Neural cell (in vitro differentiated cells): ENCODE measurements around the gene EFTUD2. TPM values are rescaled to one million over a fixed set of nuclear protein-coding genes. Genes with fewer than 3 reads are reported as not detected.

ENCODE experiments used
- H2AFZ ChIP-seq: fragments of 200-600, 300-800 bp; sonication (generic), shearing (Covaris generic); 2 replicates; pipeline ENCODE4 v1.6.0; 2014; ENCODE audit warnings: low read depth, mild to moderate bottlenecking, antibody characterized with exemption, low read length, moderate library complexity
- H3F3A ChIP-seq: fragments of 200-600 bp; shearing (Covaris generic); 2 replicates; pipeline ENCODE4 v1.6.1; 2016; ENCODE audit warnings: mild to moderate bottlenecking, moderate library complexity, mixed read lengths, antibody characterized with exemption, low read length; ENCODE audit not compliant: insufficient read depth, poor library complexity, severe bottlenecking
- H3K27ac ChIP-seq: fragments of 200-600, 300-800 bp; sonication (generic), shearing (Covaris generic); 2 replicates; pipeline ENCODE4 v1.5.1; 2014; ENCODE audit warnings: mild to moderate bottlenecking, low read length, moderate library complexity
- H3K27me3 ChIP-seq: fragments of 300-800, 200-600 bp; sonication (generic), shearing (Covaris generic); 2 replicates; pipeline ENCODE4 v1.6.0; 2014; ENCODE audit warnings: mild to moderate bottlenecking, low read depth, low read length, moderate library complexity; ENCODE audit not compliant: insufficient read depth
- H3K36me3 ChIP-seq: fragments of 300-800, 200-600 bp; sonication (generic), shearing (Covaris generic); 2 replicates; pipeline ENCODE4 v1.5.1; 2014; ENCODE audit warnings: mild to moderate bottlenecking, antibody characterized with exemption, low read length, moderate library complexity; ENCODE audit not compliant: insufficient read depth
- H3K4me2 ChIP-seq: fragments of 300-800, 200-600 bp; sonication (generic), shearing (Covaris generic); 2 replicates; pipeline ENCODE4 v1.6.0; 2014; ENCODE audit warnings: mild to moderate bottlenecking, low read length
- H3K4me3 ChIP-seq: fragments of 300-800, 200-600 bp; sonication (generic), shearing (Covaris generic); 2 replicates; pipeline ENCODE4 v1.5.1; 2014; ENCODE audit warnings: mild to moderate bottlenecking, low read length, moderate library complexity
- H3K79me2 ChIP-seq: fragments of 200-600 bp; shearing (Covaris generic); replicated peaks from 2 replicates; pipeline ENCODE4 v1.6.0; 2014; ENCODE audit warnings: mild to moderate bottlenecking, low read length, moderate library complexity; ENCODE audit not compliant: insufficient read depth
- H3K9ac ChIP-seq: fragments of 300-800, 200-600 bp; sonication (generic), shearing (Covaris generic); 2 replicates; pipeline ENCODE4 v1.6.1; 2016; ENCODE audit warnings: mild to moderate bottlenecking, low read length, mixed read lengths
- H3K9me2 ChIP-seq: fragments of 200-600 bp; shearing (Covaris generic); 2 replicates; pipeline ENCODE4 v1.6.1; 2016; ENCODE audit warnings: mild to moderate bottlenecking, low read length, mixed read lengths; ENCODE audit not compliant: insufficient read depth
- H3K9me3 ChIP-seq: fragments of 200-600, 300-800 bp; sonication (generic), shearing (Covaris generic); 2 replicates; pipeline ENCODE4 v1.6.1; 2016; ENCODE audit warnings: mild to moderate bottlenecking, mixed run types, low read length, moderate library complexity, mixed read lengths
- H4K20me1 ChIP-seq: fragments of 200-600 bp; shearing (Covaris generic); 2 replicates; pipeline ENCODE4 v1.6.1; 2016; ENCODE audit warnings: mild to moderate bottlenecking, mixed run types; ENCODE audit not compliant: insufficient read depth
- CTCF ChIP-seq: fragments of 450-650 bp; IDR thresholded peaks from 2 replicates; pipeline ENCODE4 v1.5.1; 2014; ENCODE audit warnings: antibody characterized with exemption, mild to moderate bottlenecking, moderate library complexity; ENCODE audit not compliant: poor library complexity, severe bottlenecking
- EP300 ChIP-seq: fragments of 450-650 bp; conservative IDR thresholded peaks from 2 replicates; pipeline ENCODE4 v1.6.1; 2014; ENCODE audit warnings: antibody characterized with exemption, mild to moderate bottlenecking, moderate library complexity; ENCODE audit not compliant: poor library complexity, severe bottlenecking
- EZH2 ChIP-seq: fragments of 200-600, 300-800 bp; shearing (Covaris generic), sonication (generic); IDR thresholded peaks from 2 replicates; pipeline ENCODE4 v1.6.1; 2014; ENCODE audit warnings: antibody characterized with exemption, low read length, borderline replicate concordance, mild to moderate bottlenecking; ENCODE audit not compliant: insufficient read depth, poor library complexity, severe bottlenecking
- MXI1 ChIP-seq: fragments of 450-650 bp; conservative IDR thresholded peaks from 2 replicates; pipeline ENCODE4 v1.6.1; 2014; ENCODE audit warnings: antibody characterized with exemption, mild to moderate bottlenecking; ENCODE audit not compliant: poor library complexity, severe bottlenecking
- POLR2AphosphoS5 ChIP-seq: IDR thresholded peaks from 2 replicates; pipeline ENCODE4 v1.6.1; 2012
- RAD21 ChIP-seq: fragments of 450-650 bp; conservative IDR thresholded peaks from 2 replicates; pipeline ENCODE4 v1.6.1; 2014; ENCODE audit warnings: antibody characterized with exemption, mild to moderate bottlenecking, moderate library complexity
- SMC3 ChIP-seq: fragments of 450-650 bp; conservative IDR thresholded peaks from 2 replicates; pipeline ENCODE4 v1.6.1; 2014; ENCODE audit warnings: antibody characterized with exemption, mild to moderate bottlenecking, moderate library complexity; ENCODE audit not compliant: poor library complexity
- TAF1 ChIP-seq: IDR thresholded peaks from 2 replicates; pipeline ENCODE4 v1.6.1; 2012; ENCODE audit warnings: low read depth
- polyA plus RNA-seq: library from polyadenylated mRNA; depleted of rRNA; stranded (reverse); fragments of >200 nt; gene quantifications from 2 replicates; pipeline ENCODE4 v1.2.3, GENCODE V29; 2014
- TF ChIP-seq, protein P1 (sequence below): IDR thresholded peaks from 2 replicates; pipeline ENCODE4 v1.6.1; 2012; ENCODE audit warnings: borderline replicate concordance

EFTUD2 gene
- polyA plus RNA-seq, 1 donor from 2014 or later, result 69.4 TPM

DNA sequence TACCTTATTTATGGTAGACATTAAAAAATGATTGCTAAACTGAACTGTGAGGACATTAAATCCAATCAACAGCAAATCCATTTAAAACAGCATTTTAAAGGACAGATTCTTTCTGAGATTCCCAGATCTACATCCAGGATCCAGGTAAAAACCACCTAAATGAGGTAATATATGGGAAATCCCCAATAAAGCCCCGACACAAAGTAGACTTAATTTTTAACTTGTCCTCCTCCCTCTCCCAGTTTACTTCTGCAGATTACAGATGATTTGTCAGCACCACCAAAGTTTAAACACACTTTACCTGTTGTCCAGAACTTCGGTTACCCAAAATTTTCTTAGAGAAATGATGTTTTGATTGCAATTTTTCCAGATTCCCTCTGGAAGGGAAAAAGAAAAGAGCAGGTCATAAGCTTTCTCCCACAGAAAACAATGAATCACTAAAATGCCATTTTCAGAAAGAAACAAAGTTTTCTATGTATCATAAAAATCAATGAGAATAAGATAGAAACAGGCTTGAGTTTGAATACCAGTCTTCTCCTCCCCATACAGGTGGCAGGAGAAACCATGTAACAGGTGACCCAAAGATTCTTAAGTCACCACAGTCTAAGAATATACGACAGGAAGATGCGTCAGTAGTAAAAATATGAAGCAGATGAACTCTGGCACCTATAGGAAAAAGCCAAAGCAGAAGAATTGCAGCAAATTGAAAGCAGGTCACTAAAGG lies 92.0 kb downstream of the EFTUD2 start:
- Histone ChIP-seq H3K27me3 (no peaks in the 10 kb centered on the region), H4K20me1 (no peaks in the 10 kb centered on the region), H3F3A (no peaks in the 10 kb centered on the region), H3K4me2 (no peak overlapping the region), H3K9me3 (no peaks in the 10 kb centered on the region), H3K79me2 (peaks cover 18% of the 10 kb centered on the region), H3K9me2 (no peaks in the 10 kb centered on the region), H3K9ac (no peak overlapping the region), H3K4me3 (no peak overlapping the region), H3K27ac (no peak overlapping the region), H3K36me3 (no peaks in the 10 kb centered on the region), H2AFZ (no peak overlapping the region)
- no peak for TF ChIP-seq SMC3
- no peak for TF ChIP-seq EZH2
- no peak for TF ChIP-seq POLR2AphosphoS5
- TF ChIP-seq EP300, result no peak
- TF ChIP-seq, protein P1, sequence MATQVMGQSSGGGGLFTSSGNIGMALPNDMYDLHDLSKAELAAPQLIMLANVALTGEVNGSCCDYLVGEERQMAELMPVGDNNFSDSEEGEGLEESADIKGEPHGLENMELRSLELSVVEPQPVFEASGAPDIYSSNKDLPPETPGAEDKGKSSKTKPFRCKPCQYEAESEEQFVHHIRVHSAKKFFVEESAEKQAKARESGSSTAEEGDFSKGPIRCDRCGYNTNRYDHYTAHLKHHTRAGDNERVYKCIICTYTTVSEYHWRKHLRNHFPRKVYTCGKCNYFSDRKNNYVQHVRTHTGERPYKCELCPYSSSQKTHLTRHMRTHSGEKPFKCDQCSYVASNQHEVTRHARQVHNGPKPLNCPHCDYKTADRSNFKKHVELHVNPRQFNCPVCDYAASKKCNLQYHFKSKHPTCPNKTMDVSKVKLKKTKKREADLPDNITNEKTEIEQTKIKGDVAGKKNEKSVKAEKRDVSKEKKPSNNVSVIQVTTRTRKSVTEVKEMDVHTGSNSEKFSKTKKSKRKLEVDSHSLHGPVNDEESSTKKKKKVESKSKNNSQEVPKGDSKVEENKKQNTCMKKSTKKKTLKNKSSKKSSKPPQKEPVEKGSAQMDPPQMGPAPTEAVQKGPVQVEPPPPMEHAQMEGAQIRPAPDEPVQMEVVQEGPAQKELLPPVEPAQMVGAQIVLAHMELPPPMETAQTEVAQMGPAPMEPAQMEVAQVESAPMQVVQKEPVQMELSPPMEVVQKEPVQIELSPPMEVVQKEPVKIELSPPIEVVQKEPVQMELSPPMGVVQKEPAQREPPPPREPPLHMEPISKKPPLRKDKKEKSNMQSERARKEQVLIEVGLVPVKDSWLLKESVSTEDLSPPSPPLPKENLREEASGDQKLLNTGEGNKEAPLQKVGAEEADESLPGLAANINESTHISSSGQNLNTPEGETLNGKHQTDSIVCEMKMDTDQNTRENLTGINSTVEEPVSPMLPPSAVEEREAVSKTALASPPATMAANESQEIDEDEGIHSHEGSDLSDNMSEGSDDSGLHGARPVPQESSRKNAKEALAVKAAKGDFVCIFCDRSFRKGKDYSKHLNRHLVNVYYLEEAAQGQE, result no peak
- no peak for TF ChIP-seq MXI1
- TF ChIP-seq RAD21, result no peak
- TF ChIP-seq CTCF, result no peak
- TF ChIP-seq TAF1, result no peak

DNA sequence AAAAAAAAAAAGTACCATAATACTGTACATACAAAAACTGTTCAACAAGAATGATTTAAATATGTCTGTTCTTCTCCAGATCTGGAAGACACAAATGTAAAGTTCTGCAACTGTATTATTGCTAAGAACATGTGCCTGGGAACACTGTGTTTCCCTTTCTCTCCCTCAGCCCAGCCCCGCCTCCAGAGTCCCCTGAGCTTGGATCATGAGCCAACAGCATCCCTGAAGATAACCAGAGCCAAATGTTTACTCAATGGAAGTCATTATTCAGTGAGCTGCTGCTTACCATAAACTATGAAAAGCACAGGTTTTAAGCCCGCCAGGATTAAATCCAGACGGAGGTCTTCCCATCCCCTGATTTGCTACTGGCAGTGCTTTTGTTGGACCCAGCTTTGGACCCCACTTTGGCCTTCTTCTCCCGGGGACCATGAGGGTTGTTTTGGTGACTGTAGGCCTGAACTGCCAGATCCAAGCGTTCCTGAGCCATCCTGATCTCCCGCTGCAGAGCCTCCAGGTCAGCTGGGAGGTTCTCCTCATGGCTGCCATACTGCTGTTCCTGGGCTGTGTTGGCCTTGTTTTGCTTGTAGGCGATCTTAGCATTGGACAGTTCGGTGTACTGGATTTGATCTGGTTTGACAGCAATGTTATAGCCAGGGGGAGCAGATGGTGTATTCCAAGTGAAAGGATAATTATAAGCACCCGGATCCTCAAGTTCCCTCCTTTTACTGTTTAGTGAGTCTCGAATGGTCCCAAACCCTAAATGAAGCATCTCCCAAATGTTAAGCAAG lies 94.7 kb downstream of the EFTUD2 start:
- Histone ChIP-seq H3K4me2 (no peak overlapping the region), H3K9me3 (no peaks in the 10 kb centered on the region), H3K4me3 (no peak overlapping the region), H2AFZ (no peak overlapping the region), H3K27me3 (no peaks in the 10 kb centered on the region), H4K20me1 (no peaks in the 10 kb centered on the region), H3K9ac (no peak overlapping the region), H3K9me2 (no peaks in the 10 kb centered on the region), H3K27ac (no peak overlapping the region), H3K79me2 (peaks cover 10% of the 10 kb centered on the region), H3F3A (no peaks in the 10 kb centered on the region), H3K36me3 (no peaks in the 10 kb centered on the region)
- TF ChIP-seq EZH2, result no peak
- no peak for TF ChIP-seq RAD21
- TF ChIP-seq, protein P1, result no peak
